GM19351 (cell line): ENCODE data around the gene TSEN2.

Experiments
- ATAC-seq: cut with Tn5 transposase; IDR thresholded peaks from one replicate; pipeline ENCODE4 v1.9.1; 2021; ENCODE audit warnings: mild to moderate bottlenecking, moderate library complexity; ENCODE audit not compliant: unreplicated experiment

The TSEN2 gene

GRCh38 chr3:12545473-12545791, 61.2 kb downstream of the TSEN2 start, which contains the start of gene MKRN2OS:
MKRN2OS (minus strand) TSS chr3:12545499; CDS start chr3:12545464, 35 bp downstream.
- ATAC-seq = no peak

- no peak for ATAC-seq
Observed at GRCh38 chr3:12549971-12550760, 65.9 kb downstream of the TSEN2 start.

- no peak for ATAC-seq
Observed at GRCh38 chr3:12553921-12554391, 69.7 kb downstream of the TSEN2 start.

GRCh38 chr3:12556314-12556689, 72.0 kb downstream of the TSEN2 start:
- ATAC-seq = no peak

- ATAC-seq = peak; percentile 76
Observed at GRCh38 chr3:12556690-12557472, 72.6 kb downstream of the TSEN2 start, which contains the start of gene MKRN2. MKRN2 (plus strand) TSS chr3:12557087; CDS start chr3:12557151, 64 bp downstream.

GRCh38 chr3:12557473-12558100, 73.3 kb downstream of the TSEN2 start:
- ATAC-seq = no peak

GRCh38 chr3:12558706-12559105, 74.4 kb downstream of the TSEN2 start:
- no peak for ATAC-seq

GRCh38 chr3:12559520-12559919, 75.2 kb downstream of the TSEN2 start:
- no peak for ATAC-seq

- peak; percentile 46 for ATAC-seq
Observed at GRCh38 chr3:12560505-12561190, 76.4 kb downstream of the TSEN2 start.

- no peak for ATAC-seq
Observed at GRCh38 chr3:12561397-12561796, 77.1 kb downstream of the TSEN2 start.

GRCh38 chr3:12562451-12562850, 78.2 kb downstream of the TSEN2 start:
- no peak for ATAC-seq

- no peak for ATAC-seq
Observed at GRCh38 chr3:12566976-12567375, 82.7 kb downstream of the TSEN2 start.

GRCh38 chr3:12568747-12569146, 84.5 kb downstream of the TSEN2 start:
- ATAC-seq = no peak

- ATAC-seq = no peak
Observed at GRCh38 chr3:12569836-12570235, 85.6 kb downstream of the TSEN2 start.

GRCh38 chr3:12571986-12572385, 87.7 kb downstream of the TSEN2 start:
- ATAC-seq = no peak

- ATAC-seq = no peak
Observed at GRCh38 chr3:12574131-12574530, 89.9 kb downstream of the TSEN2 start.

GRCh38 chr3:12574661-12575060, 90.4 kb downstream of the TSEN2 start:
- ATAC-seq = no peak

GRCh38 chr3:12577379-12577778, 93.1 kb downstream of the TSEN2 start:
- no peak for ATAC-seq

- ATAC-seq = no peak
Observed at GRCh38 chr3:12578742-12579141, 94.5 kb downstream of the TSEN2 start.

- ATAC-seq = no peak
Observed at GRCh38 chr3:12579456-12579855, 95.2 kb downstream of the TSEN2 start.

GRCh38 chr3:12579905-12580304, 95.6 kb downstream of the TSEN2 start:
- ATAC-seq = no peak
